NCI-H2107 (cell line): ENCODE results near the gene CENPA.
"Not testable (repeated sequence)": the region's sequence is repeated elsewhere in the genome, so short reads cannot be mapped to it uniquely, and the experiment has no call there.

ENCODE experiments used
- DNase-seq: peaks from one replicate; lab custom pipeline; 2025; lab: John Stamatoyannopoulos, UW

Gene CENPA

GRCh38 chr2:26792720-26793119 is 6.9 kb downstream of the CENPA start:
- DNase-seq, result no peak

DNA sequence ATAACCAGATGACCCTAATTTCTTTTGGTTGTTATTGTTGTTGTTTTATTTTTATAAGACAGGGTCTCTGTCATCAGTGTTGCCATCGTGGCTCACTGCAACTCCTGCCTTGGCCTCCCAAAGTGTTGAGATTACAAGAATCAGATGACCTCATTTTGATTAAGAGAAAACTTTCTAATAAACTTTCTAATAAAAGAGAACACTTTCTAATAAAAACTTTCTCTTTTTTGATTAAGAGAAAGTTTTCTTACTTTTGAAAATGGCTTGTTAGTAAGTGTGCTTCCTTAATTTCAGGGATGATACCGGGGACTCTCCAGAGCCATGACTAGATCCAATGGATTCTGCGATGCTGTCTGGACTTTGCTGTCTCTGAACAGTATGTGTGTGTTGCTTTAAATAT is 7.7 kb downstream of the CENPA start:
- DNase-seq, result no peak

DNA sequence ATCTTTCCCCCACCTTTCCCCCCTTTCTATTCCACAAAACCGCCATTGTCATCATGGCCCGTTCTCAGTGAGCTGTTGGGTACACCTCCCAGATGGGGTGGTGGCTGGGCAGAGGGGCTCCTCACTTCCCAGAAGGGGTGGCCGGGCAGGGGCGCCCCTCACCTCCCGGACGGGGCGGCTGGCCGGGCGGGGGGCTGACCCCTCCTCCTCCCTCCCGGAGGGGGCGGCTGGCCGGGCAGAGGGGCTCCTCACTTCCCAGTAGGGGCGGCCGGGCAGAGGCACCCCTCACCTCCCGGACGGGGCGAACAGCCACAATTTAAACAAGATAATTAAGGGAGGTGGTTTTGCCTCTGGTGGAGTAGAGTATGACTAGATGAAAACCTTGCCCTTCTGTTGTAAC is 9.3 kb downstream of the CENPA start:
- DNase-seq, result not testable (repeated sequence)

DNA sequence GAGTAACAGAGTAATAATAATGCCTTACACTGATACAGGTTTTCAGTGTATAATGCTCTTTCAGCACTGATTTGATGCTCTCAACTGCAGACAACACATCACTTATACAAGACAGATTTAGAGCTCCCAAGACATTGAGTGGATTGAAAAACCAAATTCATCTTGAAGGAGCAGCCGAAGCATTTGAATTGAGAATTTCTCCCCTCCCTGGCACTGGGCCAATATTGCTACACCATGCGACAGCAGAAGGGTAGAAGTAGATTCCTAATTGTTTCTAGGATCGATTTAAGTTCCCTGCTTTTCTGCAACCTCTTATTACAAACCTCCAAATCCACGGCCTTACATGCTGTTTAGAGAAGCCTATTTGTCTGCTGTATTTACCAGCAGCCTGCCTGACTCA is 15.5 kb downstream of the CENPA start:
- no peak for DNase-seq

DNA sequence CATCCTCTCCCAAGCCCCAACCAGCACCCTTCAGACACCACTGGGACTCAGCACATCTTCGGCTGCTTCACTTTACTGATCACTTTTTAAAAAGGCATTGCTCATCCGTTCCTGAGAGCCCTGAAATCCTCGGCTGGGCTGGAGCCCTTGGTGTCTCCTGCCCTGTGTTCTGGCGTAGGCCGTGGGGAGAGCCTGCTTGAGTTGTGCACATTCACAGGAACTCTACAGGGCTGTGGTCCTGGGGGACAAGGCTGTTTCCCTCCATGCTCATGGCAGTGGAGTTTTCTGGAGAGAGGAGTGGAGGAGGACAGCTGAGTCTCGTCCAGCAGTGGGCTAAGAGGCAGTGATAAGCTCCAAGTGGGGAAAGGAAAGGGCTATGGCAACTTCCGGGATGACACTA is 15.9 kb downstream of the CENPA start:
- no peak for DNase-seq

DNA sequence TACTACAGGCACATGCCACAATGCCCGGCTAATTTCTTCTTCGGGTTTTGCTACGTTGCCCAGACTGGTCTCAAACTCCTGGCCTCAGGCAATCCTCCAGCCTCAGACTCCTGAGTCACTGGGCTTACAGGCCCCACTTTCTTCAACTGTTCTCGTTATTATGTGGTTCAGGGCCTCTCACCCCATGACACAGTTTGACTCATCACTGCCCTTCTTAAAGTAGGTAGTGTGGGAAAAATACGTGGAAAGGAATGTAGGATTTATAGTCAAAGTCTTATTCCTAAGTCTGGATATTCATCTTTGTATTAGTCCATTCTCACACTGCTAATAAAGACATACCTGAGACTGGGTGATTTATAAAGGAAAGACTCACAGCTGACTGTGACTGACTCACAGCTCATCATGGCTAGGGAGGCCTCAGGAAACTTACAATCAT is 19.4 kb downstream of the CENPA start:
- DNase-seq, result no peak

DNA sequence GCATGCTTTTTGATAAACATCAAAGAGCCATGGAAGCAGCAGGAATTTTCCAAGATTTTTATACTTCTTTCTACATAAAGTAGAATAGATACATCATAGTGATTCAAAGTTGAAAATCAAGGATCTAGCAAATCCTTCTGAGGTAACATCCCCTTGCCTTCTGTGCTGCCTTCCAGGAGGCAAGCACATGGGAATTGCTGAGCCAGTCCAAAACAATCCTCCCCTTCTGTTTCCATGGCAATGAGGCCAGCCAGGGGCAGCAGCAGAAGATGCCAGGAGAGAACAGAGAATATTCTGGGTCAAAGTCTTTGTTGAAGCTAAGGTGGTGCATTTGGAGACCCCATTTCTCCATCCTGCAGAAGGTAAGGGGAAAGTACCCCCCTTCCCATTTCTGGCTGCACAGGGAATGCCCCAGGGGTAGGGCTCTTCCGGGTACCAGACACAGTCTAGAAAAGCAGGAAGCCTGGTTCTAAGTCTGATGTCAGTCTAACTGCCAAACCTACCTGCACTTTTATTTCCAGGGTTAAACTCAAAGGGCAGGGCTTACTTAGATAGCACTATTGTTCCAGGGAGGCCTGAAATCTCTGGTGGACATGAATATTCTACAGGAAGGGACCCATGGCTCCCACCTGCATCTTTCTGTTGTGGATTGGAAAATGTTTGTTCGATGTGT is 22.1 kb downstream of the CENPA start:
- no peak for DNase-seq

- DNase-seq, result no peak
Observed at GRCh38 chr2:26809211-26809610, 23.4 kb downstream of the CENPA start.

DNA sequence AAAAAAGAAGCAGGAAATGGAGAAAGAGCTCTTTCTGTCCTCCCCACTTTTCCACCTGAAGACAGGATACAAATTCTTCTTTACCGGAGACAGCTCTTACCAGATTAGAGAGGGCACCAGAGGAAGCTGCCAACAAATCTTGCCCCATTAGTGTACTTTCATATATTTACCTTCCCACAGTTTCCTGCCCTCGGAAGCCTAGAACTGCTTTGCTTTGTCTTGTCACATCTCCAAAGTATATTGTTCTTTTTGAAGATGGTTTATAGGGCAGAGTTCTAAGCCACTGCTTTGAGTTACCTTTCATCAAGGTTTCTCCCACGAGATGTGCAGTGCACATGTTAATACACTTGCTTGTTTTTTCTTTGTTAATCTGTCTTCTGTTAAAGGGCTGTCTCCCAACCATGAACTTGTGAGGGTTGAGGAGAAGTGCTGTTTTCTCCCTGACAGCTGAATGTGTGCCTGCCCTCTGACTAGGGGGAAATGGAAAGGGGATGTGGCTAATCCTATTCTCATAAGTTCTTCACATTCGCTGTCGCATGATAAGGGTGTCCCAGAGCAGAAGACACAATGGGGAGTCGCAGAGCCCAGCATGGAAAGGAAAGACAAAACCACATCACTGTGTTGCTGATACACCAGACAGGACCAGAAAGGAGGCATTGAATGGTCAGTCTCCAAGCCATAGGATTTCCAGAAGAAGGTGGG is 24.2 kb downstream of the CENPA start:
- DNase-seq, result no peak

DNA sequence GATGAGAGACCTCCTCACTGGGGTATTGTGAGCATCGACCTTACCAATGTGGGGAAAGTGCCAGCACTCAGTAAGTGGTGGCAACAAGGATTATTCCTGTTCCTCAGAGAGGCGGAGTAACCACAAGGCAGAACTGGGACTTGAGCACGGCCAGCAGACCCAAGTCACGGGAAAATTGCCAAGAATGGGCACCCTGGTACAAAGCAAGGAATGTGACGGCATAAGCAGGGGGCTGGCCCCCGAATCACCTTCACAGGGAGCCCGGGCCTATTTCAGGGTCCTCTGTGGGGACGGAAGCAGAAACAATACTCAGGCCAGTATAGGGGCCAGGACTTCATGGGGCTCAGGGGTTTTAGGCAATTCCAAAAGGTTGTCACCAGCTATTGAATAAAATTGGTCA is 25.4 kb downstream of the CENPA start:
- no peak for DNase-seq

GRCh38 chr2:26811791-26812694 is 26.2 kb downstream of the CENPA start:
- no peak for DNase-seq

DNA sequence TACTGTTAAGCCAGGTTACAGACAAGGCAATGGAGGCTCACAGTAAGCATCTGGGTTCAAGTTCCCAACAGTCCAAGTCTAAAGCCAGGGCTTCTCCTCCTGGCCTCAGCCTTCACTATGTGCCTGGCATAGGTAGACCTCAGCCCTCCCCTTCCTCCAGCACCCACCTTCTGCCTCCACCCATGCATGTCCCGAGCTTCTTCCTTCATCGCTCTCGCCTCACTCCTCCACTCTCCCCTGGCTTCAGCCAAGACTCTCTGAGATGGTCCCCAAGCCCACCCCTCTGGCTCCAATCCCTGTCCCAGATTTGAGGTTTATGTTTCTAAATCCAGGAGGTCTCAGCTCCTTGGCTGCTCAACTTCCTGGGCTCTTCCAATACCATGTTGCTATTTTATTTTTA is 26.9 kb downstream of the CENPA start:
- DNase-seq, result no peak

GRCh38 chr2:26814072-26814765 is 28.4 kb downstream of the CENPA start:
- not testable (repeated sequence) for DNase-seq

GRCh38 chr2:26816893-26817292 is 31.0 kb downstream of the CENPA start:
- no peak for DNase-seq

DNA sequence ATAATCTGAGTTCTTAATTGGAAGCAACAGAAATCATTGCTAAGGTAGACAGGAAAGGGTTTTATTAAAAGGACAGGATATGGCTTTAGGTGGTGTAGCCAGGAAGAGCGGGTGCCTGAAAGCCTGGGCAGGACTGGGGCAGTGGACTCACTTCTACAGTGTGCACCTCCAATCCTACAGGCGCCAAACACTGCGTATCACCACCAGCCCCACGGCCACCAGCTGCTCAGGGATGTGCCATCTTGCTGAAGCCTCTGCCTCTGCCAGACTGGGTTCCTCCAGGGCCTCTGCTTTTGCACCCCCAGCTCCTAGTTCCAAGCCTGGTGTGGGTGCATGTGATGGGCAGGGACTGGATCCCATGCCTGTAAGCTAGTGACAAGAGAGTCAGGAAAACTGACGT is 32.4 kb downstream of the CENPA start:
- DNase-seq, result no peak

- DNase-seq, result no peak
Observed at GRCh38 chr2:26818972-26819371, 33.1 kb downstream of the CENPA start.

DNA sequence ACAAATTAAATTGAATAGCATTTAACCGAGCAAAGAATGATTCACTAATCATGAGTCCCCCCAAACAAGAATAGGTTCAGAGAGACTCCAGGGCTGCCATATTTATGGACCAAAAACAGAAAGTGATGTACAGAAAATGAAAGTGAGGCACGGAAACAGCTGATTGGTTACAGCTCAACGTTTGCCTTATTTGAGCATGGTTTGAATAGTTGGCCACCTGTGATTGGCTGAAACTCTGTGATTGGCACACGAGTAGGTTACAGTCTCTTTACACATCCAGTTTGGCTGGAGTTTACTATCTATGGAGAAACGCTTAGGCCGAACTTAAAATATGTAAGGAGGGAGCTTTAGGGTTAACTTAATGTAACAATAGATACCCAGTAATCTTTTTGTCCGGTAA is 35.1 kb downstream of the CENPA start:
- no peak for DNase-seq

DNA sequence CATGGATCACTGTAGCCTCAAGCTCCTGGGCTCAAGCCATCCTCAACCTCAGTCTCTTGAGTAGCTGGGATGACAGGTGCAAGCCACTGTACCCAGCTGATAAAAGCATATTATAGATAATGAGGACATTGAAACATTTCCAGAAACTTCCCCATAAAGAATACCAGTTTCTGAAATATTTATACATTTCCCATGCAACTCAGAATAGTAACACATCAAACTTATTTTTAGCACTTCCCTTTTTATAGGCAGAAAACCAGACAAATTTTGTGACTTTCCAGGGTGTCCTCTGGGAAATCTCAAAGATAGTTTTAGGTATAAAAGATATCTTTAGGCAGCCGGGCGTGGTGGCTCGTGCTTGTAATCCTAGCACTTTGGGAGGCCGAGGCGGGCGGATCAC is 37.0 kb downstream of the CENPA start:
- DNase-seq, result no peak

DNA sequence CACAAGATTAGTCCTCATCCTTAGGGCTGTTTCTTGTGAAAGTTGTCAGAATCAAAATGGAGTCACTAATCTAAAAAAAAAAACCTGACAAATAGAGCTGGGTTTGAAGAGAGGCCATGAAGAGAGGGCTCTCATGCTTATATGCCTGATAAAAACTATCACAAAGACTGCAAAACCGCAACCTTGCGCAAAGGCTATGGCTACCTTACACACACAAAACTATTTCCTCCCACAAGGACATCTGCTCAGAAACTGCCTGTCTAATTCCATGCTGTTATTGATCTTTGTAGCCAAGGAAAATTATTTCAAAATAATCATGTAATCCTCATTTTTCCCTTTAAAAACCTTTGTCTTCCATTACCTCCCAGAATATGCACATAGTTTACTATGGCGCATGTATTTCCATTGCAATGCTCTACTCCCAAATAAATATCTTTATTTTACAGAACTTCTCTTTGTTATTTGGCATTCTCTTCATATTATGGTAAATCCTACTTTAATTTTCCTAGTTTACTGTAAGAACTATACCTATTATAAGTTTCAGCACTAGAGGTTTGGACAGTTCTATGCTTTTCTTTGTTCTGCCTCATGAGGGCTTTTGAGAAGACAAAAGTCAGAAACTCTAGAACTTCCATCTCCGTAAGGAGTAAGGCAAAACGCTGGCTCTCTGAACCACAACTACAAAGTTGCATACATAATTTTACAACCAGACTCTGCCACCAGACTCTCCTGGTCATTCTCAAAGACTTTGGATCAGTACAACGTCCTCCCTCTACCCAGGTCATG is 52.5 kb downstream of the CENPA start:
- no peak for DNase-seq

DNA sequence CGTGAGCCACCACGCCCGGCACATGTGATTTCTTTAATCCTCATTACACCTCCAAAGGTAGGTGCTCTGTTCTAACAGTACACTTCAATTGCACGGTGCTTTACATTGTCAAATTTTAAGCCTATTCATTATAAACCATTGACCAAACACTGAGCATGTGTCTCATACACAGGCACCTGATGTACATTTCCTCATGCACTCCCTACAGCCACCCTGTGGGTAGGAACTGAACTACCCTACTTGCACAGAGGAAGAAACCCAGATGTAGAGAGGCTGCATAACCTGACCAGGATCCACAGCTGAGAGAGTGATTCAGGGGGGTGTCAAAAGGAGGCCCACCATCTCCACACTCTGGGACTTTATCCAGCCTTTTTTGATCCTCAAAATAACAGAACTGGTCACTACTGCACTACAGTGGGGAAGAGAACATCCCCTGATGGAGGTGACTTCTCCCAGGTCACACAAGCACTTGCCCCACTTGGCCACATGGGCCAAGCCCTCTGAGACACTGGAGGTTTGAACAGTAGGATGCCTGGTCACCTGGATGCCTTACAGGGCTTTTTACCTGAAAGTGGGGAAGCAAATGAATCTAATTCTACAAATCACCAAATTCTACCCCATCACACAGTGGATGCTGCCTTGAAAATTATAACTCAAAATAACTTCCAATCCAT is 55.2 kb downstream of the CENPA start:
- DNase-seq, result no peak

- no peak for DNase-seq
Observed at GRCh38 chr2:26843041-26843440, 57.2 kb downstream of the CENPA start.
